IPS DF 6.9 (cell line): ENCODE measurements around the gene HERPUD1.
"Not testable (repeated sequence)": the region's sequence is repeated elsewhere in the genome, so short reads cannot be mapped to it uniquely, and the experiment has no call there.

Experiments
- DNase-seq: peaks from one replicate; pipeline ENCODE4 v3.0.0-alpha.2; 2013; ENCODE audit warnings: low read depth, low spot score
- H3K27ac ChIP-seq: one replicate; pipeline ENCODE4 v1.5.1; 2013; ENCODE audit warnings: low read length, control low read depth
- H3K27me3 ChIP-seq: 2 replicates; pipeline ENCODE4 v1.6.1; 2013; ENCODE audit warnings: mild to moderate bottlenecking, low read length; ENCODE audit not compliant: control insufficient read depth, insufficient read depth
- H3K36me3 ChIP-seq: 2 replicates; pipeline ENCODE4 v1.6.1; 2013; ENCODE audit warnings: low read length; ENCODE audit not compliant: control insufficient read depth, insufficient read depth
- H3K4me1 ChIP-seq: 2 replicates; pipeline ENCODE4 v1.6.1; 2013; ENCODE audit warnings: low read length; ENCODE audit not compliant: control insufficient read depth, insufficient read depth
- H3K4me3 ChIP-seq: 2 replicates; pipeline ENCODE4 v1.5.1; 2013; ENCODE audit warnings: mild to moderate bottlenecking, low read length
- H3K9me3 ChIP-seq: 2 replicates; pipeline ENCODE4 v1.6.1; 2013; ENCODE audit warnings: low read length, inconsistent platforms; ENCODE audit not compliant: control insufficient read depth, insufficient read depth
- WGBS: extraction: QIAGEN DNeasy Blood & Tissue Kit; methylation state at CpG from one replicate; pipeline ENCODE4 v1.1.7; 2013; ENCODE audit warnings: mixed read lengths, missing lambda C conversion rate; ENCODE audit not compliant: insufficient read length, insufficient coverage; 5-methylcytosine and 5-hydroxymethylcytosine counted together

The HERPUD1 gene

DNA sequence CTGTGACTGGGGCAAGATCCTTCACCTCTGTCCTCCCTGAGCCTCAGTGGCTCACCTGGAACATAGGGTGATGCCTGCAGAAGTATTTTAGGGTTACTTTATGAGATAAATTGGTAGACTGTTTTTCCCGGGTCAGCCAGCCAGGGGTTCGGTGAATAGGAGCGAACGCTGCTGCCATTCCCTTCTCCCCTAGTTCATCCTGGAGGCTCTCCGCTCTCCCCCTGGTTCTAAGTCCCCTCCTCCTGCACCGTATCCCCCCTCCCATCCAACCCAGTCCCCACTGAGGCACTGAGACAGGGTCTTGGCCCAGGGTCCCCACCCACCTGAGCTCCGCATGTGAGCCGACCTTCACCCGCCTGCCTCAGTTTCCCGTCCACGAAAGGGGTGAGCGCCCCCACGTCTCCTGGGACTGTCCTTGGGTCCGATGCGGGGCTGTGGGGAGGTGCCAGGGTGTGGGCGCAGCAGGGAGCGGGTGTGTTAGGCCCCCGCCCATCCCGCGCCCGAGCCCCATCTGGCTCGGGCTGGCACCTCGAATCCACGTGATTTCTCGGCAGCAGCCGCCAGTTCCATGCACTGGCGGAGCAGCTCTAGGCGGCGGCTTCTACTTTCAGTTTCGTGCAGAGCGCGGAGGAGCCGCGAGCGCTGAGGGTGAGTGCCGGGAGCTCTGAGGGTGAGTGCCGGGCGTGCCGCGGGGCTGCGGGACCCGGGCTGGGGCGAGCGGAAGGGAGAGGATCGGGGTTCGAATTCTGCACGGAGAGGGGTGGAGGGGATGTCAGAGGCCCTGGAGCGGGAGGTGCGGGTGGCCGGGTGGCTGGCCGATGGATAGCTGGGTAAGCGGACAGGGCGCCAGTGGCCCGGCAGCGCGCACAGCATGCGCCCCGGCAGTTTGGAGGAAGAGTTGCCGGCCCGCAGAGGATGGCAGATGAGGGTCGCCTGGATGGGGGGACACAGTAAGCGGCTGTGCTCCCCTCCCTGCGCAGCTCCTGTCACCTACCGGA lies 57.3 kb downstream of the HERPUD1 start, which contains the start of gene NLRC5:
TSS of gene NLRC5 (plus strand) at position 610 of the 998 bp plus-strand sequence. CDS start 31,156 bp downstream, outside the sequence.
- H3K27ac ChIP-seq = no peak within 1 kb of the TSS
- no CpG with 5 or more reads among the region's 64 CpGs for WGBS
- no peak for DNase-seq

DNA sequence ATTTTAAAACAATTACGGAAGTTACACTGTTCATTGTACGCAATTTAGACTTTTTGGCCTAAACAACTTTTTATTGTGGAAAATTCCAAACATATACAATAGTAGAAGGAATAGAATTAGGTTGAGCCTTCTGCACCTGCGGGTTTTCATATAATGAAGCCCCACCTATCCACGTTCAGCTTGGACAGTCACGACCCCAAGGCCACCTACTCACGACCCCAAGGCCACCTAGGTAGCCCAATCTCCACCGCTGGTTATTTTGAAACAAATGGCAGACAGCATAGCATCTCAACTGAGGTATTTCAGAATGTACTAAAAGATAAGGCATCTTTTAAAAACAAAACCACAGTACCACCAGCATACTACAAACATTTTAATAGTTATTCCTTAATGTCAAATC lies 58.0 kb downstream of the HERPUD1 start:
- WGBS = no CpG with 5 or more reads among the region's 7 CpGs
- H3K9me3 ChIP-seq = no peaks in the 10 kb centered on the region
- no peak for DNase-seq
- H3K27ac ChIP-seq = no peak overlapping the region
- peaks cover 4% of the 10 kb centered on the region; the same call in 1 of the 2 replicates for H3K27me3 ChIP-seq
- H3K4me3 ChIP-seq = peak overlapping the region; percentile 53; the same call in 1 of the 2 replicates
- H3K4me1 ChIP-seq = no peaks in the 10 kb centered on the region; the same call in none of the 2 replicates
- no peaks in the 10 kb centered on the region for H3K36me3 ChIP-seq

More for the DNA sequence above, 57.3 kb downstream of the HERPUD1 start, which contains the start of gene NLRC5:
- H3K9me3 ChIP-seq = no peaks in the 10 kb centered on the region
- H3K36me3 ChIP-seq = no peaks in the 10 kb centered on the region
- peak within 1 kb of the TSS; percentile 53; the same call in 1 of the 2 replicates for H3K4me3 ChIP-seq
- H3K4me1 ChIP-seq = no peaks in the 10 kb centered on the region; the same call in none of the 2 replicates
- H3K27me3 ChIP-seq = peaks cover 4% of the 10 kb centered on the region; the same call in 1 of the 2 replicates

DNA sequence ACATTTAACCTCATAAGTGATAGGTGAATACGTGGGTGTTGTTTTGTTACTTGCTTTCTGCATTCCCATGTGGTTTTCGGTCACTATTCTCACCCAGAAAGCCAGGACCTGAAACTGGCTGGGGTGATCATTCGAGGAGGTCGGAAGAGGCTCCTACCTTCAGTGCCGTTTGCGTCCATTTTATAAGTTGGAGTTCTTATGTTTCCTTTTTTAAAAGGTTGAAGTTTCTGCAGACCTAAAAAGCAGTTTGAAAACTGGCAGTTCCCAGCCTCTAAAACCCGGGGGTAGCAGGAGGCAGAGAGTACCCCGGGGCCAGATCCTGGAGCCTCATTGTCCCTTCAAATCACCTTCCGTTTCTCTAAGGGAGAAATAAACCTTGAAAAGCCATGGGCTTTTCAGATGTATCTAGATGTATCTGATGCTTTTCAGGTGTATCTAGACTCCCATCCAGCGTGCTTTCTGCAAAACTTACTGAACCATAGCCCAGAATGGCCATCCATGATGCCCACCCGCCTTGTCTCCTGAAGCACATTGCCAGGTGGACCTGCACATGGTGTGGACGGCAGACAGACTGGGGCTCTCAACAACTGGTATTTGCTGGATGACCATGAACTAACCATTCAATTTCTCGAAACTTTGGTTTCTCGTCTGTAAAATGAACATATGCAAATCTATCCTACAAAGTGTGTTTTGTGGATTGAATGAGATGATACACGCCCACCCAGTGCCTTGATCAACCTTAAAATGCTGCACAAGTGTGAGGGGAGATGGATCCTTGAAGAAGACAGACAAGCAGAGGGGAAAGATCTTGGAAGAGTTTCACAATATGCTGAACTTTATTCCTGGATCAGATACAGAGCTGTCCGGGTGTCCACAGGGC lies 58.7 kb downstream of the HERPUD1 start:
- DNase-seq = no peak
- peaks cover 4% of the 10 kb centered on the region; the same call in 1 of the 2 replicates for H3K27me3 ChIP-seq
- H3K9me3 ChIP-seq = no peaks in the 10 kb centered on the region
- no peaks in the 10 kb centered on the region; the same call in none of the 2 replicates for H3K4me1 ChIP-seq
- H3K36me3 ChIP-seq = no peaks in the 10 kb centered on the region
- no CpG with 5 or more reads among the region's 16 CpGs for WGBS
- H3K27ac ChIP-seq = no peak overlapping the region
- no peak overlapping the region for H3K4me3 ChIP-seq

DNA sequence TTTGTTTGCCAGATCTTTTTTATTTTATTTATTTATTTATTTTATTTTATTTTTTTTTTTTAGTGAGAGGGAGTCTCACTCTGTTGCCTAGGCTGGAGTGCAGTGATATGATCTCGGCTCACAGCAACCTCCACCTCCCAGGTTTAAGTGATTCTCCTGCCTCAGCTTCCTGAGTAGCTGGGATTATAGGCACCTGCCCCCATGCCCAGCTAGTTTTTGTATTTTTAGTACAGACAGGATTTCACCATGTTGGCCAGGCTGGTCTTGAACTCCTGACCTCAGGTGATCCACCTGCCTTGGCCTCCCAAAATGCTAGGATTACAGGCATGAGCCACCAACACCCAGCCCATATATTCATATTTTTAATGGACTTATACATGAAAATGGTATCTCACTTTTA lies 60.5 kb downstream of the HERPUD1 start:
- not testable (repeated sequence) for DNase-seq, H3K9me3 ChIP-seq, H3K36me3 ChIP-seq, H3K4me3 ChIP-seq, H3K4me1 ChIP-seq, H3K27ac ChIP-seq, H3K27me3 ChIP-seq
- WGBS = no CpG with 5 or more reads among the region's 1 CpG

DNA sequence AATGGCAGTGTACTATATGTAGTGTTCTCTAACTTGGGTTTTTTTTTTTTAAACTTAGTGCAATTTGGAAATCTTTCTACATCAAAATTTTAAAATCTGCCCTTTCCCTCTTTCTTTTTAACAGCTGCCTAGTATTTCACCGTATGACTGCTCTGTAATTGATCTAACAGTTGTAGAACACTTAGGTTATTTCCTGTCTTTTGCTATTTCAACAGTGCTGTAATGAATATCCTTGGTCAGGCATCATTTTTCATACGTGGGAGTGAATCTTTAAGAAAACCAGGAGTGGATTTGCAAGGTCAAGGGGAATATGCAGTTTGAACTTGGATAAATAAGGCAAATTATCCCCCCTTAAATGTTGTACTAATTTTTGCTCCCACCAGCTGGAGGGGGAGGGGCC lies 61.3 kb downstream of the HERPUD1 start:
- no peak overlapping the region for H3K27ac ChIP-seq
- H3K4me3 ChIP-seq = no peak overlapping the region
- no peaks in the 10 kb centered on the region for H3K36me3 ChIP-seq
- no peaks in the 10 kb centered on the region; the same call in none of the 2 replicates for H3K4me1 ChIP-seq
- peaks cover 4% of the 10 kb centered on the region; the same call in 1 of the 2 replicates for H3K27me3 ChIP-seq
- no peaks in the 10 kb centered on the region for H3K9me3 ChIP-seq
- no CpG with 5 or more reads among the region's 2 CpGs for WGBS
- no peak for DNase-seq

- Histone ChIP-seq H3K36me3 (no peaks in the 10 kb centered on the region), H3K27ac (no peak overlapping the region), H3K27me3 (no peaks in the 10 kb centered on the region), H3K4me1 (no peaks in the 10 kb centered on the region), H3K9me3 (no peaks in the 10 kb centered on the region), H3K4me3 (no peak overlapping the region)
- DNase-seq = no peak
- WGBS = no CpG with 5 or more reads among the region's 5 CpGs
Measured at GRCh38 chr16:56994311-56994710, 62.4 kb downstream of the HERPUD1 start.
